ENCODE results near the gene ZFP36L2.

GRCh38 chr2:43274055-43274454, 47.6 kb upstream of the ZFP36L2 start:
- TF ChIP-seq CTCF (IDR thresholded peaks at IDR 0.05): no peak
- no peak for TF ChIP-seq ZFP36 (IDR thresholded peaks at IDR 0.05; ENCODE audit: borderline replicate concordance, partially characterized antibody)
- no peak for TF ChIP-seq MAX (IDR thresholded peaks at IDR 0.05)
- no peak for TF ChIP-seq KDM5A (IDR thresholded peaks at IDR 0.05)
- TF ChIP-seq SREBF2 (IDR thresholded peaks at IDR 0.05): no peak
- TF ChIP-seq RAD21 (conservative IDR thresholded peaks at IDR 0.05 in 1 of 2, IDR thresholded peaks at IDR 0.05 in 1 of 2): no peak
- TF ChIP-seq MAZ (IDR thresholded peaks at IDR 0.05; ENCODE audit: borderline replicate concordance, low read depth, low read length): no peak
- no peak for TF ChIP-seq USF2 (IDR thresholded peaks at IDR 0.05)
- no peak for TF ChIP-seq MYC (IDR thresholded peaks at IDR 0.05; ENCODE audit: borderline replicate concordance, low read length)
- TF ChIP-seq CEBPB (IDR thresholded peaks at IDR 0.05): no peak
- TF ChIP-seq REST (IDR thresholded peaks at IDR 0.05): no peak
- TF ChIP-seq CBX2 (IDR thresholded peaks at IDR 0.05; ENCODE audit: borderline replicate concordance, low read depth): no peak

Data from A549 (cell line).